GM19025 (cell line): ENCODE data around the gene RNF220.

Experiments used
- ATAC-seq: cut with Tn5 transposase; IDR thresholded peaks from one replicate; pipeline ENCODE4 v1.9.1; 2021; ENCODE audit warnings: mild to moderate bottlenecking, low read depth, moderate library complexity; ENCODE audit not compliant: unreplicated experiment

RNF220 gene

DNA sequence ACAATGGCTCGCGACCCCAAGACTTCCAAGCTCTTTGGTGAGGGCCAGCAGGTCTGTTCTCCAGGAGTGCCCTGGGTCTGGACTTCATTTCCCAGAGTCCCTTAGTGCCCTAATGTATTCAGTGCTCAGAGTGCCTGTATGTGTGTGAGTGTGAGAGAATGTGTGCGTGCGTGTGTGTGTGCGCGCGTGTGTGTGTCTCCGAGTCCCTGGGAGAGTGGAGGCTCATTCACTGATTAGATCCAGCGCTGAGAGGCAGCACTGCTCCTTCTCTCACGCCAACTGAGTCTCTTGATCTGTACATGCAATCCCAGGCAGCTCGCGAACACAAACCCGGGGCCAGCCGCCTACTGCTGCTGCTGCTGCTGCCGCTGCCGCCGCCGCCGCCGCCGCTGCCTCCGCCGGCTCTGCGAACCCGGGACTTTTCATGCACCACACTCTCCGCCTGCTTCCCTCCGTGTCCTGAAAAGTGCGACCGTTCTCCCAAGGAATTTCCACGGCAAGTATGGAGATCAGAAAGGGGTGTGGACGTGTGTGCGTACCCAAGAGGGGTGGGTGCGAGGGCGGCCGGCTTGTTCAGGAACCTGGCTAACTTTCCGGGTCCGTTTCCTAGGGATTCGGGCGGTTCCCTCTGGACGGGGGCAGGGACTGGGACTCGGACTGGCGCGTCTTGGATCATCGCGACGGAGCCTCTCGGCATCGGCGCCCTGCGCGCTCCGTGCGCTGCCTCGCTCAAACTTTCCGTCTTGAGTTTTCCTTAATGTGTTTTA lies at the start of gene RNF220:
TSS of gene RNF220 (plus strand) at position 225 of the 767 bp plus-strand sequence.
- no peak for ATAC-seq

DNA sequence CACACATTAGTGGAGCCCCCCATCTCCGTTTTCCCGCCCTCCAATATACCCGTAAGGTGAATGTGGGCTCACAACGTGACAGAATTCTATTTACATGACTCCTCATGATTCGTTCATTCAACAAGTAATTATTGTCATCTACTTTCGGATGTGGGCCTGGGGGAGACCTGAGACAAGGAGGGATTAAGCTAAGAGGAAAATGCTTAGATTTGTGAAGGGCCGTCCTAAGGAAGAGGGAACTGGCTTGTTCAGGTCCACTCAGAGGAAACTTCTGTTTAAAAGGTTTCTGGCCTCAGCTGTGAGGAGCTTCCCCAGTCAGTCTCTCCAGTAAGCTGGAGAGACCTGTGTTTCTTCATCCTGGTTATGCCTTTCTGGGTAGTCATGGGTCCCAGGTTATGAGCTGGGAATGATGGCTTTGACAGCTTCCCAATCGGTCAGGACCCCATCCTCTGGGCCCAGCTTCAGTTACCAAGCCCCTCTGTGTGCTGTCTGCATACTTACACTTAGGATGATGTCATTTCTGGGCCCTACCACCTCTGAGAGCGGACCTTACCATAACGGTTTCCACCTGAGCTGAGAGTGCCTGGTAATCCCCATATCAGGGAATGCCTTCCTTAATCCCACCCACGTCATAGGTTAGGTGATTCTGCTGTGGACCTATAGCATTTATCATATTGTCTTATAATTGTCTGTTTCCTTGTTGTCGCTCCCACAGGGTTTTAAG lies 49.3 kb upstream of the RNF220 start:
- ATAC-seq = no peak

DNA sequence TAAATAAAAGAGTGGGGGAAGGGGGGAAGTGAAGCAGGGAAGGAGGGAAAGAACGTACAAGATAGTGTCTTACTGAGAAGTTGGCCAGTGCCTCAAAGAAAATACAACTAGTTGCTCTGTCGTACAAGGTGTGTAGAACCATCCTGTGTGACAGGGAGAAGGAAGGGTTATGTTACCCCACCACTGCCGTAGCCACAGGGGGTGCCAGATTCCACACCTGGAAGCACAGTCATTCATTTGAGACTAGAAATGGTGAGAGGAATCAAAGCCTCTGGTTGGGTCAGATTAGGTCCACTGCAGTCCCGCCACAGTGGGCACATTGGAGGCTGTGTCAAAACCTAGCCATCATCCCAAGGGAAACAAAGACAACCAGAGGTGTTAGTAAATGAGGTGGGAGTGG lies 47.3 kb upstream of the RNF220 start:
- no peak for ATAC-seq

DNA sequence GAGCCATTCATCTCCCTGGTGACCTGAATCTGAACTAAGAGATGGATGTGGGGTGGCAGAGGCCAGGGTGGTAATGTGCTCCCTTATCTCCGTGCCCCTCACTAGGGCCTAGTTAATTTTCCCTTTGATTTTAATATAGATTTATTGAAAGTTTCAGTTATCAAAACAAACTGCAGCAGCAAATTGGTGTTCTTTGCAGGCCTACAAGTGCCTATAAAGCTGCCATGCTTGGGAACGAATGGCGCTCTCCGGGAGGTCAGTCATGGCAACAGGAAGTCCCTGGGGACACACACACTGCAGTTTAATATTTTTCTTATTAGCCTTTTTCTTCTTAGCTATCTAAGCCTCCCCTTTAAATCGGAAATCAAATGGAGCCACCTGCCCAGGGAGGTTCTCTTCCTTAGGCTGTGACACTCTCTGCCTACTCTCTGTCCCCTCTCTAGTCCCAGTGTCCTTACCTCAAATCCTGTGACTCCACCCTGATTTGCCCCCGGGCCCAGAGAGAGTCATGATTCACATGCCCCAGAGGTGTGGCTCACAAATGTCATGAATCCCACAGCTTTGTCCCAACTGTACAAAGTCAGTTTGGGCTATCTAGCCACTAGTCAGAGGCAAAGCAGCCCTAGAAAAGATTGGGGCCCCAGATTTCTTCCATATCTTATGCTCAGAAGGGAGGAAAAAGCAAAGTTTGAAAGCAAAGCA lies 45.7 kb upstream of the RNF220 start:
- no peak for ATAC-seq

DNA sequence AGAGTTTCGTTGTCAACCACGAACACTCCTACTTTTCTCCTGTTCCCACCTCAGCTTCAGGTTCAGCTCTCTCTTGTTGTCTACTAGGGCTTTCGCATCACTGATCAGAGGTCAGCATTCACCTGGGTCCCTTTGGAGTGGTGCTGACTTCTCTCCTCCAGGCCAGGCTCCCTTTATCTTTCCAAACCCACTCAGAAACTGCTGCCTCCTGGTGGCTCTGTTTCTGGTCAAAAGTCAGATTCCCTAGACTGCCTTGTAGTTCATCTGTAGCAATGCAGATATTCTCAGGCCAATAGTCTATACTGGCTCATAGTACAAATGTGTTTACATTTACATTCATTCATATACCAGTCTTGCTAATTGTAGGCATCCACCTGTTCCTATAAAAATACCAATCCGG lies 43.6 kb upstream of the RNF220 start:
- ATAC-seq = no peak

DNA sequence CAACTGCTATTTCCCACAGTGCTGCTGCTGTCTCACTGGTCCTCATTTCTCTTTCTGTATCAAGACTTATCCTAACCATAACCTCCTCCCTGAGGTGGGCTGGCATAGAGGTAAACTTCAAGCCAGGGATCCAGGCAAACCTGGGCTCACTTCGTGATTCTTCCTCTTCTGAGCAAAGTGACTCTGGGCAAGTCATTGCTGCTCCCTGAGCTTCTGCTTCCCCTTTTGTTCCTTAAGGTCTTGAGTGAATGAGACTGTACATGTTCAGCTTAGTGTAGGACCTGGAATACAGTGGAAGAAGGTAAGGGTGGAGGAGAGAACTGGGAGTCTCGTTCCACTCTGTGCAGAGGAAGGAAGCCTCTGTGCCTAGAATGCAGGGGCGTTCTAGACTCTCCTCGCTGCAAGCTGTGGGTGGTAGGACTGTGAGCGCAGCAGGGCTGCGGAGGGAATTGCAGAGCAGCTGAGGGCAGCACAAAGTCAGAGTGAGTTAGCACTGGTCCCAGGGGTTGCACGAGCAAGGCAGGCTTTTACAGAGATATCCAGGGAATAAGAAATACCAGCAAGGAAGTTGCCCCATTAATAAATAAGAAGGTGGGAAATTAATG lies 38.6 kb upstream of the RNF220 start:
- no peak for ATAC-seq

DNA sequence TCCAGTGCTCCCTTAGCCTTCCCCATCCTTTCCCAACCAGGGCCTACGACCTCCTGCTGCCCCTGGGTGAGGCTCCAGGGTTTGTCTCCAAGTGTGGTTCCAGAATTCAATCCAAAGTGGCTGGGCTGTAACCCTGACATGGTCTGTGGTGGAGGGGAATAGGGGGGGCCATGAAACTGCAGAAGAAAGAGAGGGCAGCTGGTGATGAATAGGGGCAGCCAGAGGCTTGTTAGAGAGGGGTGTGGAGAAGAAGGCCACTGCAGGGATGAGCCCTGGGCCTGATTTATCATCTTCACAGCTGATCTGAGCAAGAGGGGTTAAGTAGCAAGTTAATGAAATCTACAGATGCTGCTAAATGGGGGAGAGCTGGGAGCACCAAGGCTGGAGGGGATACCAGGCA lies 37.1 kb upstream of the RNF220 start:
- no peak for ATAC-seq

DNA sequence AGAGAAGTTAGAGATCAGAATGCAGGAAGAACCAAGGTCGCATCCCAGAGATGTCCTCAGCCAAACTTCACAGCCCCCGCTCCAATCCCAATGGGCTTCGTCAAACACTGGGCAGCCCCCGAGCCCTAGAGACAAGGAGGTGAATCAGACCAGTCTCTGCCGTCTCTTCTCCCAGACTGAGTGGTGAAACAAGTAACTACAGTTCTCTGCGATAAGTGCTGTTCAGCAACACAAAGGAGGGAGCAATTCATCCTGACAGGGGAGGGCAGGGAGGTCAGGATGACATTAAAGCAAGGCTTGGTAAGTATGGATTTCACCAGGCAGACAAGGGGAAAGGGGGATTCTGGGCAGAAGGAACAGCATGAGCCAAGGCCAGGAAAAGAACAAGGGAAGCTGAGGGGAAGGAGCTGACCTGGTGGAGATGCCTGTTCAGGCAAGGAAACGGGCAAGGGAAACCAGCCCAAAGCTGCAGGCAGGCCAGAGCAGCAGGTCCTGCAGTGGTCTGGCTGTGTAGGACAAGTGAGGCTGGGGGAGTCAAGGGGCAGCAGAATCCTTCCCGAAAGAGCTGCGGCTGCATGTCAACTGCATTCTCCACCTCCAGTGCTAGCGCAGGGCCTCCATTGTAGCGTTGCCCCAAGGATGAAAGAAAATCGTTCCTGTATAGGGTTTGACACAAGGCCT lies 36.4 kb upstream of the RNF220 start:
- no peak for ATAC-seq

DNA sequence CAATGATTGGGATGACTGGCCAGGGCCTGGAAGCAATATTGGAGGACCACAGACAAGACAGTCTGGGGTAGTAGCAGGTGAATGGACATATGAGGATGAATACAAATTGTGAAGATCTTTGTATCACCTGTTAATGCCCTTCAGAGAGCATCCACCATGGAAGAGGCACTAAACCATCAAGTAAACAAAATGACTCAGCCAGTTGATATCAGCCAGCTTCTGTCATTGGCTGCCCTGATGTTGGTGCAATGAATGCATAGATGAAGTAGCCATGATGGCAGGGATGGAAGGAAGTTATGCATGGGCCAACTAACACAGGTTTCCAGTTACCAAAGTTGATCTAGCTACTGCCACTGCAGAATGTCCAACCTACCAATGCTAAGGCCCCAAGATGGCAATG lies 33.8 kb upstream of the RNF220 start:
- no peak for ATAC-seq

DNA sequence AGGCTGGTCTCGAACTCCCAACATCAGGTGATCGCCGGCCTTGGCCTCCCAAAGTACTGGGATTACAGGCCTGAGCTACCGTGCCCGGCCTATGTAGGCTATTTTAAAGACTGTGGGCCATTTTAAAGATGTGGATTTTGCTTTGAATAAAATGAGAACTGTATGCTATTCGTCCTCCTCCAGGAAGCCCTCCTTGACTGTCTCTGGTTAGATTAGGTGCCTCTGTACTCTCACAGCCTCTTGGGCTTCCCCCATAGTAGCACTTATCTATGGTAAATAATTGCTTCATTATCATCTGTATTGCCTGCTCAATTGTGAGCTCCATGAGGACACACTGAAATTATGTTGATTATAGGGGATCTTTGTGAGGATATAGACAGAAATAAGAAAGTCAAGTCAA lies 29.5 kb upstream of the RNF220 start:
- ATAC-seq = no peak

DNA sequence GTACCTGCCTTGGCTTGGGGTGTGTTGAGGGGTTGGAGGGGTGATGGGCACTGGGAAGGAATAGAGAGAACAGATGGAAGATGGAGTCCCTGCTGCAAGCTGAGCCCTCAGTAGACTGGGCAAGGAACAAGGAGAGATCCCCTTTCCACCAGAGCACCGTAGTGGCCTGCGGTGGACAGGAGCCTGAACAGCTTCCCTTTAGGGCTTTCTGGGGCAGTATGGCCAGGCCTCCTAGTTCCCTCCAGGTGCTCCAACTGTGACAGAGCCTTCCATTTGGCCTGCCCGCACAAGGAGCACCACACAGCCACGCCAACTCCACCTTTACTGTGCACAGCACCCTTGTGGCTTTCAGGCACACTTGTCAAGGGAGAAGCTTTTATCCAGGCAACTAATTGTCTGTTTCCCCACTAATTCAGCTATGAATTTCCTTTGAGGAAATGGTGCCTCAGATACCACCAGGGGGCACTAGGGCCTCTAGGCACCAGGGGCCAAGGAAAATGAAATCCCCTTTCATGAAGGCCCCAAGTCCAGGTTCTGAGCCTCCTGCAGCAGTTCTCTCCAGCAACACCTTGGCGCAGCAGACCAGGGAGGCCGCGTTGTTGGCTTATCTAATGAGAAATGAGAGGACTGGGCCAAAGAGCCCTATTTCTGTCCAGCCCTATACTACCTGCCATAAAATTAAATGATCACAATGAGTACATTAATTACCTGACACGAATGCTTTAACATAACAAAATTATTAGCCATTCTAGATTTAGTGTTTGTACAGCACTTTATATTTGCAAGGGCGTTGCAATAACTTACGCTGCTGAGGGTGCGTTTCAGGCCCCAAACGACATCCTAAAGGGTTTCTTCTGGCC lies 26.9 kb upstream of the RNF220 start:
- ATAC-seq = no peak

DNA sequence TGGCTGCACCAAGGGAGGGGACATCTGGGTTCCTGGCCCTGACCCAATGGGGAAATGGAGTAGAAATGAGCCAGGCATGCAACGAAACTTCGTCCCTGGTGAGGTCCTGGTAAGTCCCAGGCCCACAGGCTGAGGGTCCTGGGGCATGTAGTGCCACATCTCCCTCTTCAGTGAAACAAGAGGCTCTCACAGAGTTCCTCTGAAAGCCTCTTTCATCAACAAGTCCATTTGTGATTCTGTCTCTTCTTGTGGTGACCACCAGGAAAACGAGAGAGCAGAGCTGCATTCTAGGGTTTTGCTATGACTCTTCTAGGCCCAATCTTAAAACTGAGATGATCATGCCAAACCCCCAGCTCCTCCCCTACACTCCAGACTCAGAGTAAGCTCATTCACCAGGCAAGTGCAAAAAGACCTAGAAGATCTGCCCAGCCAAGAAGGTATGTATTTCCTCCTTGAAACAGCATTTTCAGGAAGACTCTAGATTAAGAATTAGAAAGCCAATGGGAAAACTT lies 24.3 kb upstream of the RNF220 start:
- ATAC-seq = no peak

DNA sequence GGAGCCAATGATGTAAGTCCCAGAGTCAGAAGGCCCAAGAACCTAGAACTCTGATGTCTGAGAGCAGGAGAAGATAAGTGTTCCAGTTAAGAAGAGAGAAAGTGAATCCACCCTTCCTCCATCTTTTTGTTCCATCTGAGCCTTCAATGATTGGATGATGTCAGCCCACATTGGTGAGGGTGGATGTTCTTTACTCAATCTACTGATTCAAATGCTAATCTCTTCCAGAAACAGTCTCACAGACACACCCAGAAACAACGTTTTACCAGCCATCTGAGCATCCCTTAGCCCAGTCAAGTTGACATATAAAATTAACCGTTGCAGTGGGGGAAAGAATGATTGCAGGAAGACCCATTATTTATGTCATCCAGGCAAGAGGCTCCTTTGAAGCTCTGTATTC lies 16.5 kb upstream of the RNF220 start:
- ATAC-seq = no peak

DNA sequence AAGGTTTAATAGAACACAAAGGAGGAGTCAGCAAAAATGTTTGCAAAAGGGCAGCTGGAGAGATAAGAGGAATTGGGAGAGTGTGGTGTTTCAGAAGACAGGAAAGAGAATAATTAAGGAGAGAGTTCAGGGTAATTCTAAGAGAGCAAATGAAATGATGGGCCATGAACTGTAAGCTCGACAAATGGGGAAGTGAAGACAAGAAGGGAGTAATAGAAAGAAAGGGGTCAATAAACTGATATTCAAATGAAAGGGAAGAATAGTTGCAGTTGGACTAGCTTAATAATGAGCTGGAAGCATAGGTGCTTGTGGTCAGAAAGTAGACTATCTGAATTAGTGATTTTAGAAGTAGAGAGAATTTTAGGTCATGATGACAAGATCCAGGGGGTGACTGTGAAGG lies 15.6 kb upstream of the RNF220 start:
- no peak for ATAC-seq

DNA sequence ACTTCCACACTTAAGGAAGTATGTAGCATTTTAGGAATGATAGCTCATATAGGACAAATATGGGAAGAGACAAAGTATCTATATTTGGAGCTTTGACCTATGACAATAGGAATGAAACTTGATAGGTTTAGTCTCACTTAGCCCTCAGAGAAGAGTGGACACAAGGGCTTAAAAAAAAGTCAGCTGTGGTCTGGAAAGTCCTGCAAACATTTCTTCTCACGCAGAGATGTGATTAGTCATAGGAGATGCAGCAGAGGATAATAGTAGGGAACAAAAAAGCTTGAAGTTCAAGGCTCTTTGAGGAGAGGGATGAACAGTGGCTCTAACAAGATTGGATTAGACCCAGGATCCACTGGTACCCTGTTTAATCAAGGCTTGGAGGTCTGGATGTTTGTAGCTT lies 14.8 kb upstream of the RNF220 start:
- ATAC-seq = no peak

DNA sequence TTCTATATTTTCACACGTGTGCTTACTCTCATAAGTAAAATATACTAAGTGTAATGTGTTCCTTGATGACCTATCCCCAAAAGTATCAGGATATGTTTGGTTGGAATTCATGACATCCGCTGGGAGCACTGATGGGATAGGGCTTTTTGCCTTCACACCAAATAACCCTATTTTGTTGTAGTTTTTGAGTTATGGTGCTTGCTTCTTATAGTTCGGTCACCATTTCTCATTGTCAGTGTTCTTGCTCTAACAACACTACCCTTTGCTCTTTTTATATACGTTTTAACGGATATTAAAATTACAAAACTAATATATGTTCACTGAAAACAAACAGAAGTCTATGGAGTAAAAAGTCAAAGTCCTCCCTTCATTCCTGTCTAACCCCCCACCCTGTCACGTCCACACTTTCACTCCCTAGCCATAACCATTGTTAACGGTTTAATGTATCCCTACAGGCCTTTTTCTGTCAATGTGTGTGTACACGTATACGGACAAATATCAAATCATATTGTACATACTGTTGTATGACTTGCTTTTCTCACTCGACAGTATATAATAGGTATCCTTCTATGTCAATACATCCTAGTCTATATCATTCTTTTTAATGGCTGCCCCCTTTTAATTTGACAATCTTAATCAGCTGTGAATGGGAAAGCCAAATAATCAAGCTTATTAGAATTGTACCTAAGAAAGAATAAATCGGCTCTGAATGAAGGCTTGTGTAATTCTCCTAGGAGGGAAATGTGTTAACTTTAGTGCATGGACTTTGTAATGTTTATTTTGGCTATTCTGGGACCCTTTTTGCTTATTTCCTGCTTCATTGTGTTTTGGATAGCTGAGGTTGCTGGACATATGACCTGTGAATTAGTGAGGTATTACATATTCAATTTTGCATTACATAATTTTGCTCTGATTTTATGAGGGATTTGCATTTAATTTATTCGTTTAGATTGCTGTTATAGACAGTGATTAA lies 3.5 kb upstream of the RNF220 start:
- ATAC-seq = no peak

DNA sequence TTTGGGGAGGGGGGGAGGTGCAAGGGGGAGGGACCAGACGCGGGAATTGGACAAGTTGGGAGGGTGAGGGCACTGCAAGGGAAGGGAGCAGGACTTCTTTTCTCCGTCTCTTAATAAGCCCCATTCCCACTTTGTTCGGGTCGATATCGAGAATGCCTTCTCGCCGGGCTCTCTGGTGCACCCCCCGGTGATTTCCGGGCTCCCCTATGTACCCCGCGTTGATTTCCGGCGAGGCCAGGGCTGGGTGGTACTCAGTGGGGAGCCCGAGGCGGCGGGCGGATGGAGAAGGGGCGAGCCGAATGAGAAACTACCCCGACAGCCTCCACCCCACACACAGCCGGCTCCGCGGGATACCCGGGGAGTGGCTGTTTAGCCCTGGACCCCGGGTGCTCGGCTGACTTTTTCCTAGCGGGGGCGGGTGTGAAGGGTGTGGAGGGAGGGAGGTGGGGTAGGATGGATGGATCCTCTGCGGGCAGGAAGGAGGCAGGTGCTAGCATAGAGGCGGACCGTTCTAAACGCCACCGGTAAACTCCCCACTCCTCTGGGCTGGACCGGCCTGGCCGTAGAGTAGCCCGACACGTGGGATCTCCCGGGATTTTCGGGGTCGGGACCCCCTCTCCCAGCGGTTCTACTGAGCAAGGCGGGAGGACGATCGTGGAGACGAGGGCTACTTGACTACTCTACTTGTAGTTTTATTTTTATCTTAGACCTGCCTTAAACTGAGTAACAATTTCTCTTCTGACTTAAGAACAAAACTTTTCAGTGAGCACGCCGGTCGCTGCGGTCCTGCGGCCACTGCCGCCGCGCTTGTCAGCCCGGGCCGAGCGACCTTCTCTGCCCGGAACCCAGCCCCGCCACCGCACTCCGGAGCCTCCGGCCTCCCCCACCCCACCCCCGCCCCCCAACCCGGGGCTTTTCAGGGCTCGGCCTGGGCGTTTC lies 1.0 kb downstream of the RNF220 start:
- ATAC-seq = no peak
